22Rv1 (cell line): ENCODE results near the gene ADCY5.

ENCODE experiments used
- ZFX ChIP-seq: fragments of 450-650 bp; IDR thresholded peaks from 2 replicates; pipeline ENCODE4 v1.6.1; 2017; ENCODE audit warnings: antibody characterized with exemption, borderline replicate concordance
- TF ChIP-seq, protein P1 (sequence below): fragments of 450-650 bp; IDR thresholded peaks from 2 replicates; pipeline ENCODE4 v1.5.1; 2017; ENCODE audit warnings: mild to moderate bottlenecking

DNA sequence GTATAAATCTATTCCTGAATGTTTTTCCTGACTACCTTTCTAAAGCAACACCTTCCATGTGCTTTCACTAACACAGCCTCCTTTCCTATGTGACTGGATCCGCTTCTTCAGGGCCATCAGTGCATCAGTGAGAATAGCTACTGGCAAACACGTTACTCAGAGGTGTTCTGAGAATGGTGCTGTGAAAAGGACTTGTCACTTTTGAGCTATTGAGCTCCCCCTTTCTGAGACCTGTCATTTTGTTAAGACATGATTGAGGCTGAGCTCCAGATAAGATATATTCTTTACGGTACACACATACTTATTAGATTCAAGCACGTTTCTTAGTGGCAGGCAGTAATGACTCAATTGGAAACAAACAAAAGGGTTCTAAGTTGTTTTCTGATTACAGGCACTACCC lies 45.0 kb upstream of the ADCY5 start:
- TF ChIP-seq, protein P1, sequence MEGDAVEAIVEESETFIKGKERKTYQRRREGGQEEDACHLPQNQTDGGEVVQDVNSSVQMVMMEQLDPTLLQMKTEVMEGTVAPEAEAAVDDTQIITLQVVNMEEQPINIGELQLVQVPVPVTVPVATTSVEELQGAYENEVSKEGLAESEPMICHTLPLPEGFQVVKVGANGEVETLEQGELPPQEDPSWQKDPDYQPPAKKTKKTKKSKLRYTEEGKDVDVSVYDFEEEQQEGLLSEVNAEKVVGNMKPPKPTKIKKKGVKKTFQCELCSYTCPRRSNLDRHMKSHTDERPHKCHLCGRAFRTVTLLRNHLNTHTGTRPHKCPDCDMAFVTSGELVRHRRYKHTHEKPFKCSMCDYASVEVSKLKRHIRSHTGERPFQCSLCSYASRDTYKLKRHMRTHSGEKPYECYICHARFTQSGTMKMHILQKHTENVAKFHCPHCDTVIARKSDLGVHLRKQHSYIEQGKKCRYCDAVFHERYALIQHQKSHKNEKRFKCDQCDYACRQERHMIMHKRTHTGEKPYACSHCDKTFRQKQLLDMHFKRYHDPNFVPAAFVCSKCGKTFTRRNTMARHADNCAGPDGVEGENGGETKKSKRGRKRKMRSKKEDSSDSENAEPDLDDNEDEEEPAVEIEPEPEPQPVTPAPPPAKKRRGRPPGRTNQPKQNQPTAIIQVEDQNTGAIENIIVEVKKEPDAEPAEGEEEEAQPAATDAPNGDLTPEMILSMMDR = no peak
- no peak for TF ChIP-seq ZFX
